Esophagus muscularis mucosa (tissue), 4 donors: ENCODE measurements around the gene CDON.

Experiments
- EP300 ChIP-seq: sonication (generic); formaldehyde crosslinking; IDR thresholded peaks from one replicate; pipeline ENCODE4 v1.6.1; 2017; ENCODE audit warnings: antibody characterized with exemption
- POLR2AphosphoS5 ChIP-seq, 2 donors: sonication (generic); formaldehyde crosslinking; IDR thresholded peaks; one replicate each; pipeline ENCODE4 v1.6.1; 2017; ENCODE audit warnings: antibody characterized with exemption in 2 of 2
- TF ChIP-seq, protein P1 (sequence below), 3 experiments: fragments of 200-600 bp in 2 of 3; fragments of 450-650 bp in 1 of 3; sonication (generic) in 2 of 3; IDR thresholded peaks; one replicate each; pipeline ENCODE4 v1.5.1; 2017 to 2019; ENCODE audit warnings: antibody characterized with exemption in 3 of 3, mild to moderate bottlenecking in 2 of 3, moderate library complexity in 1 of 3

- TF ChIP-seq, protein P1, sequence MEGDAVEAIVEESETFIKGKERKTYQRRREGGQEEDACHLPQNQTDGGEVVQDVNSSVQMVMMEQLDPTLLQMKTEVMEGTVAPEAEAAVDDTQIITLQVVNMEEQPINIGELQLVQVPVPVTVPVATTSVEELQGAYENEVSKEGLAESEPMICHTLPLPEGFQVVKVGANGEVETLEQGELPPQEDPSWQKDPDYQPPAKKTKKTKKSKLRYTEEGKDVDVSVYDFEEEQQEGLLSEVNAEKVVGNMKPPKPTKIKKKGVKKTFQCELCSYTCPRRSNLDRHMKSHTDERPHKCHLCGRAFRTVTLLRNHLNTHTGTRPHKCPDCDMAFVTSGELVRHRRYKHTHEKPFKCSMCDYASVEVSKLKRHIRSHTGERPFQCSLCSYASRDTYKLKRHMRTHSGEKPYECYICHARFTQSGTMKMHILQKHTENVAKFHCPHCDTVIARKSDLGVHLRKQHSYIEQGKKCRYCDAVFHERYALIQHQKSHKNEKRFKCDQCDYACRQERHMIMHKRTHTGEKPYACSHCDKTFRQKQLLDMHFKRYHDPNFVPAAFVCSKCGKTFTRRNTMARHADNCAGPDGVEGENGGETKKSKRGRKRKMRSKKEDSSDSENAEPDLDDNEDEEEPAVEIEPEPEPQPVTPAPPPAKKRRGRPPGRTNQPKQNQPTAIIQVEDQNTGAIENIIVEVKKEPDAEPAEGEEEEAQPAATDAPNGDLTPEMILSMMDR (IDR thresholded peaks at IDR 0.05), result no peak
- no peak for TF ChIP-seq POLR2AphosphoS5 (IDR thresholded peaks at IDR 0.05)
- TF ChIP-seq EP300, result no peak
Measured at GRCh38 chr11:125999234-125999880, 63.3 kb downstream of the CDON start.
